OCI-LY7 (cell line): ENCODE data around the gene COL3A1. TPM values are rescaled to one million over a fixed set of nuclear protein-coding genes. Genes with fewer than 3 reads are reported as not detected.

Source experiments
- BruUV-seq: library from RNA; stranded (reverse); fragments of 400-500 nt; replicated peaks from 2 replicates; lab custom pipeline; 2021; lab: Mats Ljungman, UMichigan
- CTCF ChIA-PET: fragments of 300-600 bp; sonication (Branson Sonifier 250); formaldehyde crosslinking; loops from one replicate; lab custom pipeline; 2022; ENCODE audit warnings: antibody characterized with exemption; ENCODE audit not compliant: unreplicated experiment; lab: Charles Lee
- POLR2A ChIA-PET: fragments of 300-600 bp; sonication (Branson Sonifier 250); formaldehyde crosslinking; loops from one replicate; lab custom pipeline; 2022; ENCODE audit warnings: antibody characterized with exemption; lab: Charles Lee
- DNase-seq: peaks from one replicate; pipeline ENCODE4 v3.0.0-alpha.2; 2015; ENCODE audit warnings: low spot score
- H2AFZ ChIP-seq: fragments of 200-600 bp; sonication (generic), shearing (Covaris generic); 2 replicates; pipeline ENCODE4 v1.6.1; 2014; ENCODE audit warnings: mild to moderate bottlenecking, antibody characterized with exemption, low read length, moderate library complexity
- H3K27ac ChIP-seq: fragments of 200-600 bp; sonication (generic); 2 replicates; pipeline ENCODE4 v1.5.1; 2014; ENCODE audit warnings: mixed run types, low read depth, mild to moderate bottlenecking, moderate library complexity, low read length, inconsistent platforms; ENCODE audit not compliant: poor library complexity, severe bottlenecking
- H3K36me3 ChIP-seq: fragments of 200-600 bp; sonication (generic); 2 replicates; pipeline ENCODE4 v1.6.1; 2014; ENCODE audit warnings: mild to moderate bottlenecking, antibody characterized with exemption, low read length, moderate library complexity, mixed read lengths; ENCODE audit not compliant: insufficient read depth
- H3K4me1 ChIP-seq: fragments of 200-600 bp; sonication (generic); 2 replicates; pipeline ENCODE4 v1.5.1; 2014; ENCODE audit warnings: mild to moderate bottlenecking, low read length; ENCODE audit not compliant: insufficient read depth, poor library complexity, severe bottlenecking
- H3K4me2 ChIP-seq: fragments of 200-600 bp; sonication (generic); 2 replicates; pipeline ENCODE4 v1.6.1; 2014; ENCODE audit warnings: mild to moderate bottlenecking, low read length
- H3K4me3 ChIP-seq: fragments of 200-600 bp; sonication (generic); 2 replicates; pipeline ENCODE4 v1.5.1; 2014; ENCODE audit warnings: mild to moderate bottlenecking, low read depth, low read length; ENCODE audit not compliant: poor library complexity, severe bottlenecking
- H3K79me2 ChIP-seq: fragments of 200-600 bp; sonication (generic); 2 replicates; pipeline ENCODE4 v1.6.1; 2016; ENCODE audit warnings: low read depth, mild to moderate bottlenecking, low read length, moderate library complexity, mixed read lengths; ENCODE audit not compliant: insufficient read depth
- H3K9me2 ChIP-seq: fragments of 200-600 bp; sonication (generic); 2 replicates; pipeline ENCODE4 v1.6.1; 2016; ENCODE audit warnings: mild to moderate bottlenecking, low read length, mixed read lengths; ENCODE audit not compliant: insufficient read depth
- H3K9me3 ChIP-seq: fragments of 200-600 bp; sonication (generic); 2 replicates; pipeline ENCODE4 v1.6.1; 2014; ENCODE audit warnings: mild to moderate bottlenecking, mixed run types, low read length, mixed read lengths
- H4K20me1 ChIP-seq: fragments of 200-600 bp; sonication (generic); 2 replicates; pipeline ENCODE4 v1.6.1; 2014; ENCODE audit warnings: mild to moderate bottlenecking, antibody characterized with exemption, low read length, moderate library complexity, mixed read lengths; ENCODE audit not compliant: insufficient read depth
- EZH2phosphoT487 ChIP-seq: fragments of 200-600 bp; sonication (generic); IDR thresholded peaks from 2 replicates; pipeline ENCODE4 v1.6.1; 2018; ENCODE audit warnings: low read depth, borderline replicate concordance, mild to moderate bottlenecking, mixed run types, antibody characterized with exemption, low read length, moderate library complexity, mixed read lengths
- intact Hi-C: fragments of 100-400 bp; cut with micrococcal nuclease; formaldehyde crosslinking; loops from one replicate; pipeline ENCODE4 v1.10.0; 2022; ENCODE audit not compliant: unreplicated experiment
- total RNA-seq, 2 experiments: library from RNA; depleted of rRNA in 1 of 2; stranded (reverse); fragments of >200 nt in 1 of 2; shearing (Covaris generic) in 1 of 2; gene quantifications; 2 replicates each; pipeline ENCODE4 v1.2.3, GENCODE V29; 2014 to 2022
- TF ChIP-seq, protein P1 (sequence below): fragments of 200-600 bp; sonication (generic); conservative IDR thresholded peaks from 2 replicates; pipeline ENCODE4 v1.5.1; 2014; ENCODE audit warnings: mild to moderate bottlenecking, antibody characterized with exemption, low read length, moderate library complexity, mixed read lengths

COL3A1 gene
- total RNA-seq, 2 experiments from 2014 or later: not detected

DNA sequence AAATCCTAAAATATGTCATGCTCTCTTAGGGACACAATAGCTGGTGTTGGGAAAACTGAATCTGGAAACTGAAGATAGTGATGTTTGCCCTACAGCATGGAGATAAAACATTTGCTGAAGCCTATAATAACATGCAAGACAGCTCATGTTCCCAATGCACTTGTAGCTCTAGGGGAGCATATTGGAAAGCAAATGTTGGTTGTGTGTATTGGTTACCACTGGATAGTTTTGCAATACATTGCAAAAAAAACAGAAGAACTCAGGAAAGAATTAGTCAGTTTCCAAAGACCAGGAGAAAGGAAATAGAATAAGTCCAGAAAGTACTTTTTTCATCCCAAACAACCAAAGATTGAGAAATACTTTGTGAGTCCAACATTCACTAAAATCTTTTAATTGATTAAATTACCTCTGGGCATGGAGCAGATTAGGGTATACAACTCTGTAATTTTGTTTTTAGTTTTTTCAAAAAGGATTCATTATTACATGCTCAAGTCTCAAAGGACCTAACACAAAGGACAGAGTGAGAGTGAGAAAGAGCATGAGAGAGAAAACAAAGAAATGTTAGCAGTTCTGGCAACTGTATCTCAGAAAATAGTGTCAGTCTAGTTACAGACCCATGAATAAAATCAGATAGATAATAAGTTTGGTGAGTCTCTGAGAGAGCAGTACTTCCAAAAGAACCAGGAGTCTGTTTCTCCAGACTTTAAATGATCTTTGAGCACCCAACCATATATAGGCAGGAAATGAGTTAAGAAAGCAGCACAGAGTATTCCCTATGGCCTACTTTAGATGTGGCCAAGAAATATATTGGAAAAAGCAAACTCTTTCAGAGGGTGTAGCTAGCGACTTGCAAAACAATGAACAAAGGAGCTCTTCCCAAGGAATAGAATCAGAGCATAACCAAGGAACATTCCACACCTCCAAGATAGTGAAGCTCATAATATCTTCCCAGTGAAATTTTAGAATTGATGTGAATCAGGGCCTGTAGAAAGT lies 36.6 kb upstream of the COL3A1 start:
- POLR2A ChIA-PET: interaction anchor here (0.6 kb wide), 1 partner anchor 61 kb away, joined by 3 read pairs; no protein-coding TSS in a partner anchor
- CTCF ChIA-PET: no interaction called here
- intact Hi-C loops: no loop called here
- H2AFZ ChIP-seq: no peak overlapping the region
- H3K4me2 ChIP-seq: no peak overlapping the region
- no peaks in the 10 kb centered on the region for H3K79me2 ChIP-seq
- H3K27ac ChIP-seq: no peak overlapping the region
- BruUV-seq: no TSS peak
- no peaks in the 10 kb centered on the region for H3K36me3 ChIP-seq
- H3K9me2 ChIP-seq: no peaks in the 10 kb centered on the region
- H3K9me3 ChIP-seq: no peaks in the 10 kb centered on the region
- no peaks in the 10 kb centered on the region for H4K20me1 ChIP-seq
- TF ChIP-seq, protein P1, sequence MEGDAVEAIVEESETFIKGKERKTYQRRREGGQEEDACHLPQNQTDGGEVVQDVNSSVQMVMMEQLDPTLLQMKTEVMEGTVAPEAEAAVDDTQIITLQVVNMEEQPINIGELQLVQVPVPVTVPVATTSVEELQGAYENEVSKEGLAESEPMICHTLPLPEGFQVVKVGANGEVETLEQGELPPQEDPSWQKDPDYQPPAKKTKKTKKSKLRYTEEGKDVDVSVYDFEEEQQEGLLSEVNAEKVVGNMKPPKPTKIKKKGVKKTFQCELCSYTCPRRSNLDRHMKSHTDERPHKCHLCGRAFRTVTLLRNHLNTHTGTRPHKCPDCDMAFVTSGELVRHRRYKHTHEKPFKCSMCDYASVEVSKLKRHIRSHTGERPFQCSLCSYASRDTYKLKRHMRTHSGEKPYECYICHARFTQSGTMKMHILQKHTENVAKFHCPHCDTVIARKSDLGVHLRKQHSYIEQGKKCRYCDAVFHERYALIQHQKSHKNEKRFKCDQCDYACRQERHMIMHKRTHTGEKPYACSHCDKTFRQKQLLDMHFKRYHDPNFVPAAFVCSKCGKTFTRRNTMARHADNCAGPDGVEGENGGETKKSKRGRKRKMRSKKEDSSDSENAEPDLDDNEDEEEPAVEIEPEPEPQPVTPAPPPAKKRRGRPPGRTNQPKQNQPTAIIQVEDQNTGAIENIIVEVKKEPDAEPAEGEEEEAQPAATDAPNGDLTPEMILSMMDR: no peak
- TF ChIP-seq EZH2phosphoT487: no peak
- no peaks in the 10 kb centered on the region for H3K4me1 ChIP-seq
- H3K4me3 ChIP-seq: no peak overlapping the region
- DNase-seq: no peak

- BruUV-seq: no TSS peak
- intact Hi-C loops: no loop called here
- ChIA-PET POLR2A (no interaction called here), CTCF (no interaction called here)
- Histone ChIP-seq H4K20me1 (no peaks in the 10 kb centered on the region), H3K27ac (no peak overlapping the region), H3K4me2 (no peak overlapping the region), H3K9me2 (no peaks in the 10 kb centered on the region), H3K9me3 (no peaks in the 10 kb centered on the region), H3K4me3 (no peak overlapping the region), H2AFZ (no peak overlapping the region), H3K79me2 (no peaks in the 10 kb centered on the region), H3K36me3 (no peaks in the 10 kb centered on the region), H3K4me1 (no peaks in the 10 kb centered on the region)
- no peak for TF ChIP-seq EZH2phosphoT487
- TF ChIP-seq, protein P1: no peak
- DNase-seq: no peak
These were observed 34.0 kb upstream of the COL3A1 start for GRCh38 chr2:188940171-188940570.

DNA sequence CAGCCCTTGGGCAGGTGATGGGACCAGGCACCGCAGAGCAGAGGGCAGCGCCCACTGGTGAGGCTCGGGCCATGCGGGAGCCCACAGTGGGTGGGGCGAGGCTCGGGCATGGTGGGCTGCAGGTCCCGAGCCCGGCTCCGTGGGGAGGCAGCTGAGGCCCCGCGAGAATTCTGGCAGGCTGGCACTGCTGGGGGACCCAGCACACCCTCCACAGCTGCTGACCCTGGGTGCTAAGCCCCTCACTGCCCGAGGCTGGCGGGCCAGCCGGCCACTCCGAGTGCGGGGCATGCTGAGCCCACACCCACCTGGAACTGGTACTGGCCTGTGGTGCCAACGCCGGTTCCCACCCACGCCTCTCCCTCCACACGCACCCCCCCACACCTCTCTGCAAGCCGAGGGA lies 29.7 kb upstream of the COL3A1 start:
- TF ChIP-seq, protein P1: no peak
- no peak for TF ChIP-seq EZH2phosphoT487
- DNase-seq: no peak
- Histone ChIP-seq H3K4me2 (no peak overlapping the region), H2AFZ (no peak overlapping the region), H3K4me1 (no peaks in the 10 kb centered on the region), H3K27ac (no peak overlapping the region), H3K36me3 (no peaks in the 10 kb centered on the region), H3K9me2 (no peaks in the 10 kb centered on the region), H3K4me3 (no peak overlapping the region), H3K9me3 (no peaks in the 10 kb centered on the region), H3K79me2 (no peaks in the 10 kb centered on the region), H4K20me1 (no peaks in the 10 kb centered on the region)
- ChIA-PET POLR2A (no interaction called here), CTCF (no interaction called here)
- intact Hi-C loops: no loop called here
- no TSS peak for BruUV-seq
